Epithelial cell of proximal tubule (primary cell): ENCODE data around the gene CYP4F12. TPM values are rescaled to one million over a fixed set of nuclear protein-coding genes. Genes with fewer than 3 reads are reported as not detected.
"Not testable (repeated sequence)": the region's sequence is repeated elsewhere in the genome, so short reads cannot be mapped to it uniquely, and the experiment has no call there.

Experiments
- DNase-seq: peaks from one replicate; pipeline ENCODE4 v3.0.0-alpha.2; 2011; ENCODE audit warnings: low read depth
- H3K4me3 ChIP-seq: 2 replicates; pipeline ENCODE4 v1.5.1; 2011; ENCODE audit warnings: low read depth, mild to moderate bottlenecking, low read length
- CTCF ChIP-seq: conservative IDR thresholded peaks from 2 replicates; pipeline ENCODE4 v1.5.1; 2012; ENCODE audit warnings: low read depth, mild to moderate bottlenecking, low read length
- total RNA-seq: library from RNA; depleted of rRNA; stranded (reverse); fragments of >200 nt; gene quantifications from 2 replicates; pipeline ENCODE4 v1.2.3, GENCODE V29; 2015

Gene CYP4F12
- total RNA-seq, 1 donor from 2014 or later, result not detected

GRCh38 chr19:15649526-15649925, 23.4 kb upstream of the CYP4F12 start:
- no peak overlapping the region for H3K4me3 ChIP-seq
- no peak for TF ChIP-seq CTCF
- no peak for DNase-seq

GRCh38 chr19:15650123-15650522, 22.8 kb upstream of the CYP4F12 start:
- DNase-seq, H3K4me3 ChIP-seq: not testable (repeated sequence)

- TF ChIP-seq CTCF, result no peak
- H3K4me3 ChIP-seq, result no peak overlapping the region
- no peak for DNase-seq
Measured at GRCh38 chr19:15651791-15652190, 21.1 kb upstream of the CYP4F12 start.

- no peak for TF ChIP-seq CTCF
- no peak overlapping the region for H3K4me3 ChIP-seq
- no peak for DNase-seq
Measured at GRCh38 chr19:15652559-15653278, 20.2 kb upstream of the CYP4F12 start.

GRCh38 chr19:15656467-15656866, 16.4 kb upstream of the CYP4F12 start:
- DNase-seq, result no peak
- no peak for TF ChIP-seq CTCF
- H3K4me3 ChIP-seq, result no peak overlapping the region

GRCh38 chr19:15663247-15663646, 9.6 kb upstream of the CYP4F12 start:
- no peak overlapping the region for H3K4me3 ChIP-seq
- no peak for TF ChIP-seq CTCF
- DNase-seq, result no peak

- DNase-seq, result no peak
- TF ChIP-seq CTCF, result no peak
- no peak overlapping the region for H3K4me3 ChIP-seq
Measured at GRCh38 chr19:15666186-15666585, 6.7 kb upstream of the CYP4F12 start.
